ACHN (cell line): ENCODE measurements around the gene LSS.
"Not testable (repeated sequence)": the region's sequence is repeated elsewhere in the genome, so short reads cannot be mapped to it uniquely, and the experiment has no call there.

ENCODE experiments used
- DNase-seq: peaks from one replicate; pipeline ENCODE4 v3.0.0-alpha.2; 2015
- in situ Hi-C: cut with HindIII; loops from 2 replicates; pipeline ENCODE4 v1.10.0; 2017; ENCODE audit warnings: low sequenced_read_pairs, low pct_ligation_motif_present, low pct_unique_long_range_greater_than_20kb

Gene LSS

GRCh38 chr21:46182548-46183336 is 45.8 kb downstream of the LSS start:
- DNase-seq, result no peak

GRCh38 chr21:46181953-46182547 is 46.5 kb downstream of the LSS start:
- no peak for DNase-seq
- in situ Hi-C loops, result no loop called here

More at GRCh38 chr21:46182548-46183336, 45.8 kb downstream of the LSS start:
- in situ Hi-C loops, result no loop called here

- in situ Hi-C loops, result no loop called here
- DNase-seq, result no peak
Observed at GRCh38 chr21:46181436-46181835, 47.1 kb downstream of the LSS start.

GRCh38 chr21:46180778-46181391 is 47.7 kb downstream of the LSS start:
- in situ Hi-C loops, result no loop called here
- no peak for DNase-seq

- in situ Hi-C loops, result no loop called here
- DNase-seq, result no peak
Observed at GRCh38 chr21:46180079-46180722, 48.4 kb downstream of the LSS start.

- no peak for DNase-seq
- in situ Hi-C loops, result no loop called here
Observed at GRCh38 chr21:46179708-46180078, 48.9 kb downstream of the LSS start.

- in situ Hi-C loops, result no loop called here
- DNase-seq, result no peak
Observed at GRCh38 chr21:46178961-46179360, 49.6 kb downstream of the LSS start.

- DNase-seq, in situ Hi-C loops: not testable (repeated sequence)
Observed at GRCh38 chr21:46176443-46177129, 52.0 kb downstream of the LSS start.

- no peak for DNase-seq
- in situ Hi-C loops, result no loop called here
Observed at GRCh38 chr21:46173573-46173972, 55.0 kb downstream of the LSS start.

- no peak for DNase-seq
- in situ Hi-C loops, result no loop called here
Observed at GRCh38 chr21:46172863-46173528, 55.6 kb downstream of the LSS start.

GRCh38 chr21:46171996-46172862 is 56.3 kb downstream of the LSS start:
- DNase-seq, result no peak
- in situ Hi-C loops, result no loop called here

- DNase-seq, result no peak
- in situ Hi-C loops, result no loop called here
Observed at GRCh38 chr21:46171585-46171984, 57.0 kb downstream of the LSS start.

GRCh38 chr21:46170436-46171193 is 58.0 kb downstream of the LSS start:
- DNase-seq, in situ Hi-C loops: not testable (repeated sequence)

GRCh38 chr21:46168659-46169386 is 59.8 kb downstream of the LSS start:
- in situ Hi-C loops, result no loop called here
- no peak for DNase-seq

GRCh38 chr21:46168238-46168637 is 60.3 kb downstream of the LSS start:
- no peak for DNase-seq
- in situ Hi-C loops, result no loop called here

GRCh38 chr21:46165098-46165497 is 63.5 kb downstream of the LSS start:
- no peak for DNase-seq
- in situ Hi-C loops, result no loop called here
